ENCODE results near the gene KRT12. TPM values are rescaled to one million over a fixed set of nuclear protein-coding genes. Genes with fewer than 3 reads are reported as not detected.

KRT12 gene
- total RNA-seq, 1 donor from 2014 or later: not detected

DNA sequence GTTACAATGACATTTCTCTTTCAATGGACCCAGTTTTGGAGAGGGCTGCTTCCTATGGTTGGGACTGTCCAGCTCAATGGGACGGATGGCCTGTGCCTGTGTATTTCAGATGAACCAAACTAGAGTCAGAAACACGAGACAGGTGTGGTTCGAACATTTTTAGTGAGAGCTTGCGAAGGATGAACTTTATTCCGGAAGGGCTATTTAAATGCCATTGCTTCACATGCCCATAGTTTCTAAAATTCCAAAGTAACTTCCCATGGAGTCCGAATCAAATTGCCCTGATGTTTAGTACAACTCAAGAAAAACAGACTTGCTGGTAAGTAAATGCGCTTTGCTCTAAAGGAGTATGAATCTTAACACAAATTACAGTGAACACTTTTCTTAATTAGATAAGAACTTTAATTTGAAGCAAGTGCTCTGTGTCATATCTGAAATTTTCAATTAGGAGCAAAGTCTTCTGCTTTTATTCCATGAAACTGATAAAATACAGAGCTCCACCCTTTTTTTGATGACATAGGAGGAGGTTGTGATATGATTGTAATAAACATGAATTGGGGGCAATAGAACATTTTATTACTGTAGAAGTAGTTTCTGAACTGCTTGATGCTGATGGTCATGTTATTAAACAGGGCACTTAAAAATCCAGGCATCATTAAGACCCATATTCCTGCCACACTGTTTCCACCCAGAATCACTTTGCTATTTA, 16.8 kb upstream of the KRT12 start:
- TF ChIP-seq, protein P1, sequence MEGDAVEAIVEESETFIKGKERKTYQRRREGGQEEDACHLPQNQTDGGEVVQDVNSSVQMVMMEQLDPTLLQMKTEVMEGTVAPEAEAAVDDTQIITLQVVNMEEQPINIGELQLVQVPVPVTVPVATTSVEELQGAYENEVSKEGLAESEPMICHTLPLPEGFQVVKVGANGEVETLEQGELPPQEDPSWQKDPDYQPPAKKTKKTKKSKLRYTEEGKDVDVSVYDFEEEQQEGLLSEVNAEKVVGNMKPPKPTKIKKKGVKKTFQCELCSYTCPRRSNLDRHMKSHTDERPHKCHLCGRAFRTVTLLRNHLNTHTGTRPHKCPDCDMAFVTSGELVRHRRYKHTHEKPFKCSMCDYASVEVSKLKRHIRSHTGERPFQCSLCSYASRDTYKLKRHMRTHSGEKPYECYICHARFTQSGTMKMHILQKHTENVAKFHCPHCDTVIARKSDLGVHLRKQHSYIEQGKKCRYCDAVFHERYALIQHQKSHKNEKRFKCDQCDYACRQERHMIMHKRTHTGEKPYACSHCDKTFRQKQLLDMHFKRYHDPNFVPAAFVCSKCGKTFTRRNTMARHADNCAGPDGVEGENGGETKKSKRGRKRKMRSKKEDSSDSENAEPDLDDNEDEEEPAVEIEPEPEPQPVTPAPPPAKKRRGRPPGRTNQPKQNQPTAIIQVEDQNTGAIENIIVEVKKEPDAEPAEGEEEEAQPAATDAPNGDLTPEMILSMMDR (IDR thresholded peaks at IDR 0.05): no peak
- ATAC-seq: no peak
- intact Hi-C loops (cut with DNase I): no loop called here
- Histone ChIP-seq H3K27ac (no peak overlapping the region), H3K36me3 (no peaks in the 10 kb centered on the region), H3K4me1 (no peaks in the 10 kb centered on the region), H3K4me3 (no peak overlapping the region), H3K9me3 (no peaks in the 10 kb centered on the region), H3K27me3 (ENCODE audit: low read depth) (peaks cover 5% of the 10 kb centered on the region)
- no peak for DNase-seq

DNA sequence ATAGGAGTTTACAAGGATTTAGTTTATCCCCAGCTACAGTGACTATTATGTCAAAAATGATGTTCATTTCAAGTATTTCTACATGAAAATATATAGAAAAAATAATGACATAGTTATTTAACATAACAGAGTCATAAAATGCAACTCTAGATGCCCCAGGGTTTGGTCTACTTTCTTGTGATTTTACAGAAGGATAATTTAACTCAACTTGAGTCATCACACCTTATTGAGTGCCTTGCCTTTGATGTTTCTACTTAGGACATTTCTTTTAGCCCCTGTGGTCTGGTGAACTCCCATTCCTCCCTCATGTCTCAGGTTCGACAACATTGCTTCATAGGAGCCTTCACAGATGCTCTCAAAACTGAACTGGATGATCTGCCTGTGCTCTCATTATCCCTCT, 16.0 kb upstream of the KRT12 start:
- TF ChIP-seq, protein P1 (IDR thresholded peaks at IDR 0.05): no peak
- Histone ChIP-seq H3K27me3 (ENCODE audit: low read depth) (peaks cover 5% of the 10 kb centered on the region), H3K4me3 (no peak overlapping the region), H3K36me3 (no peaks in the 10 kb centered on the region), H3K4me1 (no peaks in the 10 kb centered on the region), H3K9me3 (no peaks in the 10 kb centered on the region), H3K27ac (no peak overlapping the region)
- DNase-seq (no peak), ATAC-seq (no peak)
- intact Hi-C loops (cut with DNase I): no loop called here

GRCh38 chr17:40879026-40879425, 12.0 kb upstream of the KRT12 start:
- DNase-seq (no peak), ATAC-seq (no peak)
- Histone ChIP-seq H3K36me3 (no peaks in the 10 kb centered on the region), H3K4me3 (no peak overlapping the region), H3K9me3 (no peaks in the 10 kb centered on the region), H3K27me3 (ENCODE audit: low read depth) (no peaks in the 10 kb centered on the region), H3K4me1 (no peaks in the 10 kb centered on the region), H3K27ac (no peak overlapping the region)
- TF ChIP-seq, protein P1 (IDR thresholded peaks at IDR 0.05): no peak
- intact Hi-C loops (cut with DNase I): no loop called here

DNA sequence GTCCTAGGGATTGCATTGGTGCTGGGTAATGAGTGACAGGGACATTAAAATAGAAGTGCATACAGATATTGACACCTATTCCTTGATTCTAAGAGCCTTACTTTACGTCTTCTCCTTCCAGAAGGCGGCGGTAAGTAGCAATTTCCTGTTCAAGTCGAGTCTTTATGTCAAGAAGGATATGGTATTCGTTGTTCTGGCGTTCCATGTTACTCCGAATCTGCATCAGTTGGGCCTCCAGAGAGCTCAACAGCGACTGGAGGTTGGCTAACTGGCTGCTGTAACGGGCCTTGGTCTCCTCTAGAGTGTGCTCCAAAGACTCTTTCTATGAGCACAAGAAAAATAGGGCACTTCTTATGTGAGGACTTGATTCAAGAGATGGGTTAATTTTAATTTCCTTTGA, 11.0 kb upstream of the KRT12 start:
- no peaks in the 10 kb centered on the region for H3K9me3 ChIP-seq
- H3K4me1 ChIP-seq: no peaks in the 10 kb centered on the region
- H3K27me3 ChIP-seq (ENCODE audit: low read depth): no peaks in the 10 kb centered on the region
- DNase-seq: no peak
- intact Hi-C loops (cut with DNase I): no loop called here
- no peak for ATAC-seq
- no peaks in the 10 kb centered on the region for H3K36me3 ChIP-seq
- H3K4me3 ChIP-seq: no peak overlapping the region
- TF ChIP-seq, protein P1 (IDR thresholded peaks at IDR 0.05): no peak
- H3K27ac ChIP-seq: no peak overlapping the region

DNA sequence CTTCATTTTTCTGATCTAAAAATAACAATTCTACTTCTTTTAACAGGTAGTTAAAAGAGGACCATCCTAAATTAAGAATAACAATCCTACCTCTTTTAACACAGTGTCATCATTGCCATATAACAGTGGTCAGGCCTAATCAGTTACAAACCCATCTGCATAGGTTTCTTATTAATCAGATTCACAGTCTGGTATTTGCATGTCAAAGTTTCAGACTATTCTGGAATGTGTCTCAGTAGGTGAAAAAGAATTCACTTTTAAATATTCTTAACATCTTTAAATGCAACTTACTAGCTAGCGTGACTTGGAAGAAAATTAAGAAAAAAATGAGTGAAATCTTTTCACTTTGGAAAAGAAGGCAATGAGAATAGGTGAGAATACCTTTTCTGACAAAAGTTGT, 6.8 kb upstream of the KRT12 start:
- Histone ChIP-seq H3K4me3 (no peak overlapping the region), H3K27ac (no peak overlapping the region), H3K36me3 (no peaks in the 10 kb centered on the region), H3K27me3 (ENCODE audit: low read depth) (peaks cover 8% of the 10 kb centered on the region), H3K4me1 (no peaks in the 10 kb centered on the region), H3K9me3 (no peaks in the 10 kb centered on the region)
- no peak for ATAC-seq
- intact Hi-C loops (cut with DNase I): no loop called here
- DNase-seq: no peak
- TF ChIP-seq, protein P1 (IDR thresholded peaks at IDR 0.05): no peak
